Measurements from ENCODE around the gene REG1A.

Gene REG1A

GRCh38 chr2:79103214-79103613, 17.1 kb upstream of the REG1A start:
- Histone ChIP-seq H4K20me1 (ENCODE audit: insufficient read depth, low read length) (no peaks in the 10 kb centered on the region), H2AFZ (ENCODE audit: low read length) (no peak overlapping the region), H3K27me3 (ENCODE audit: insufficient read depth, low read length) (no peaks in the 10 kb centered on the region), H3K4me3 (ENCODE audit: low read depth, low read length, poor library complexity, severe bottlenecking) (no peak overlapping the region), H3F3A (ENCODE audit: insufficient read depth, low read length) (no peaks in the 10 kb centered on the region), H3K9me2 (ENCODE audit: low read depth, low read length) (no peaks in the 10 kb centered on the region), H3K9ac (ENCODE audit: low read length) (no peak overlapping the region), H3K36me3 (ENCODE audit: insufficient read depth, low read length) (no peaks in the 10 kb centered on the region), H3K79me2 (ENCODE audit: insufficient read depth, low read length) (no peaks in the 10 kb centered on the region), H3K4me2 (ENCODE audit: low read length) (no peak overlapping the region), H3K9me3 (ENCODE audit: low read length) (peaks cover 4% of the 10 kb centered on the region; the same call in 1 of the 2 replicates), H3K27ac (ENCODE audit: low read depth, low read length, poor library complexity, severe bottlenecking) (no peak overlapping the region), H3K4me1 (ENCODE audit: insufficient read depth, low read length, severe bottlenecking) (no peaks in the 10 kb centered on the region)
- TF ChIP-seq CTCF (IDR thresholded peaks at IDR 0.05; ENCODE audit: low read length), result no peak
- TF ChIP-seq EZH2 (IDR thresholded peaks at IDR 0.05; ENCODE audit: borderline replicate concordance, low read length), result no peak

- TF ChIP-seq CTCF (IDR thresholded peaks at IDR 0.05; ENCODE audit: low read length) (no peak), EZH2 (IDR thresholded peaks at IDR 0.05; ENCODE audit: borderline replicate concordance, low read length) (no peak)
- no peak overlapping the region for H3K4me3 ChIP-seq (ENCODE audit: low read depth, low read length, poor library complexity, severe bottlenecking)
- no peaks in the 10 kb centered on the region for H3K9me2 ChIP-seq (ENCODE audit: low read depth, low read length)
- no peaks in the 10 kb centered on the region for H3K27me3 ChIP-seq (ENCODE audit: insufficient read depth, low read length)
- no peak overlapping the region for H2AFZ ChIP-seq (ENCODE audit: low read length)
- no peak overlapping the region for H3K27ac ChIP-seq (ENCODE audit: low read depth, low read length, poor library complexity, severe bottlenecking)
- no peak overlapping the region for H3K4me2 ChIP-seq (ENCODE audit: low read length)
- no peak overlapping the region for H3K9ac ChIP-seq (ENCODE audit: low read length)
- peaks cover 4% of the 10 kb centered on the region; the same call in 1 of the 2 replicates for H3K9me3 ChIP-seq (ENCODE audit: low read length)
- no peaks in the 10 kb centered on the region for H3K36me3 ChIP-seq (ENCODE audit: insufficient read depth, low read length)
- no peaks in the 10 kb centered on the region for H3F3A ChIP-seq (ENCODE audit: insufficient read depth, low read length)
- H3K4me1 ChIP-seq (ENCODE audit: insufficient read depth, low read length, severe bottlenecking), result no peaks in the 10 kb centered on the region
- no peaks in the 10 kb centered on the region for H3K79me2 ChIP-seq (ENCODE audit: insufficient read depth, low read length)
- no peaks in the 10 kb centered on the region for H4K20me1 ChIP-seq (ENCODE audit: insufficient read depth, low read length)
These were observed 15.0 kb upstream of the REG1A start for GRCh38 chr2:79105259-79105658.

- H3K4me2 ChIP-seq (ENCODE audit: low read length), result no peak overlapping the region
- no peaks in the 10 kb centered on the region for H3F3A ChIP-seq (ENCODE audit: insufficient read depth, low read length)
- no peaks in the 10 kb centered on the region for H3K36me3 ChIP-seq (ENCODE audit: insufficient read depth, low read length)
- TF ChIP-seq EZH2 (IDR thresholded peaks at IDR 0.05; ENCODE audit: borderline replicate concordance, low read length), result no peak
- TF ChIP-seq CTCF (IDR thresholded peaks at IDR 0.05; ENCODE audit: low read length), result no peak
- H4K20me1 ChIP-seq (ENCODE audit: insufficient read depth, low read length), result no peaks in the 10 kb centered on the region
- no peak overlapping the region for H3K4me3 ChIP-seq (ENCODE audit: low read depth, low read length, poor library complexity, severe bottlenecking)
- H3K79me2 ChIP-seq (ENCODE audit: insufficient read depth, low read length), result no peaks in the 10 kb centered on the region
- H3K9me3 ChIP-seq (ENCODE audit: low read length), result no peaks in the 10 kb centered on the region
- no peaks in the 10 kb centered on the region for H3K9me2 ChIP-seq (ENCODE audit: low read depth, low read length)
- H3K9ac ChIP-seq (ENCODE audit: low read length), result no peak overlapping the region
- H2AFZ ChIP-seq (ENCODE audit: low read length), result no peak overlapping the region
- H3K4me1 ChIP-seq (ENCODE audit: insufficient read depth, low read length, severe bottlenecking), result no peaks in the 10 kb centered on the region
- no peaks in the 10 kb centered on the region for H3K27me3 ChIP-seq (ENCODE audit: insufficient read depth, low read length)
- no peak overlapping the region for H3K27ac ChIP-seq (ENCODE audit: low read depth, low read length, poor library complexity, severe bottlenecking)
These were observed 8.0 kb upstream of the REG1A start for GRCh38 chr2:79112269-79112668.
